ENCODE data around the gene MAP7D1.

Gene MAP7D1

GRCh38 chr1:36114371-36114770 is 41.6 kb upstream of the MAP7D1 start:
- no peak for FAIRE-seq
- TF ChIP-seq, protein P1, sequence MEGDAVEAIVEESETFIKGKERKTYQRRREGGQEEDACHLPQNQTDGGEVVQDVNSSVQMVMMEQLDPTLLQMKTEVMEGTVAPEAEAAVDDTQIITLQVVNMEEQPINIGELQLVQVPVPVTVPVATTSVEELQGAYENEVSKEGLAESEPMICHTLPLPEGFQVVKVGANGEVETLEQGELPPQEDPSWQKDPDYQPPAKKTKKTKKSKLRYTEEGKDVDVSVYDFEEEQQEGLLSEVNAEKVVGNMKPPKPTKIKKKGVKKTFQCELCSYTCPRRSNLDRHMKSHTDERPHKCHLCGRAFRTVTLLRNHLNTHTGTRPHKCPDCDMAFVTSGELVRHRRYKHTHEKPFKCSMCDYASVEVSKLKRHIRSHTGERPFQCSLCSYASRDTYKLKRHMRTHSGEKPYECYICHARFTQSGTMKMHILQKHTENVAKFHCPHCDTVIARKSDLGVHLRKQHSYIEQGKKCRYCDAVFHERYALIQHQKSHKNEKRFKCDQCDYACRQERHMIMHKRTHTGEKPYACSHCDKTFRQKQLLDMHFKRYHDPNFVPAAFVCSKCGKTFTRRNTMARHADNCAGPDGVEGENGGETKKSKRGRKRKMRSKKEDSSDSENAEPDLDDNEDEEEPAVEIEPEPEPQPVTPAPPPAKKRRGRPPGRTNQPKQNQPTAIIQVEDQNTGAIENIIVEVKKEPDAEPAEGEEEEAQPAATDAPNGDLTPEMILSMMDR (IDR thresholded peaks at IDR 0.05; ENCODE audit: insufficient read depth, missing control alignments): no peak
- no peak for DNase-seq (ENCODE audit: insufficient read length, low spot score)

GRCh38 chr1:36115200-36115669 is 40.7 kb upstream of the MAP7D1 start:
- no peak for DNase-seq (ENCODE audit: insufficient read length, low spot score)
- no peak for FAIRE-seq
- TF ChIP-seq, protein P1 (IDR thresholded peaks at IDR 0.05; ENCODE audit: insufficient read depth, missing control alignments): no peak

DNA sequence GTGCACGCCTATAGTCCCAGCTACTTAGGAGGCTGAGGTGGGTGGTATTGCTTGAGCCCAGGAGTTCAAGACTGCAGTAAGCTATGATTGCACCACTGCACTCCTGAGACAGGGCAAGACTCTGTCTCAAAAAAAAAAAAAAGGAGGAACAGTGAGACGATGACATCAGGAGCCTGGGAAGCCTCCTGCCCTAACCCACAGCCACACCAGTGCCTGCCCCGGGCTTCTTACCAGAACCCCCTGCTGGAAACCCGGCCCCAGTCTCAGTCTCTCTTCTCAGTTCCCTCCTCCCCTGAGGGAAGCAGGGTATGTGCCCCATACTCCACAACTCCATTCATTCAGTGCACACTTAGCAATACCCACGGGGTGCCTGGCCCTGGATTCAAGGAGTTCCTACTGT is 40.0 kb upstream of the MAP7D1 start:
- TF ChIP-seq, protein P1 (IDR thresholded peaks at IDR 0.05; ENCODE audit: insufficient read depth, missing control alignments): no peak
- no peak for DNase-seq (ENCODE audit: insufficient read length, low spot score)
- FAIRE-seq: no peak

GRCh38 chr1:36116901-36117300 is 39.1 kb upstream of the MAP7D1 start:
- FAIRE-seq (no peak), DNase-seq (ENCODE audit: insufficient read length, low spot score) (no peak)
- TF ChIP-seq, protein P1 (IDR thresholded peaks at IDR 0.05; ENCODE audit: insufficient read depth, missing control alignments): no peak

GRCh38 chr1:36118447-36119204 is 37.3 kb upstream of the MAP7D1 start:
- TF ChIP-seq, protein P1 (IDR thresholded peaks at IDR 0.05; ENCODE audit: insufficient read depth, missing control alignments): no peak
- no peak for DNase-seq (ENCODE audit: insufficient read length, low spot score)
- no peak for FAIRE-seq

GRCh38 chr1:36119456-36119855 is 36.5 kb upstream of the MAP7D1 start:
- TF ChIP-seq, protein P1 (IDR thresholded peaks at IDR 0.05; ENCODE audit: insufficient read depth, missing control alignments): no peak
- DNase-seq (ENCODE audit: insufficient read length, low spot score) (no peak), FAIRE-seq (no peak)

Data from D721Med (cell line).